GM19452 (cell line): Measurements from ENCODE around the gene ZNF391.
"Not testable (repeated sequence)": the region's sequence is repeated elsewhere in the genome, so short reads cannot be mapped to it uniquely, and the experiment has no call there.

ENCODE experiments used
- ATAC-seq: cut with Tn5 transposase; IDR thresholded peaks from one replicate; pipeline ENCODE4 v1.9.1; 2021; ENCODE audit not compliant: unreplicated experiment

The ZNF391 gene

GRCh38 chr6:27422651-27423332, 34.2 kb downstream of the ZNF391 start:
- ATAC-seq = no peak

GRCh38 chr6:27424851-27425250, 36.3 kb downstream of the ZNF391 start:
- not testable (repeated sequence) for ATAC-seq

- ATAC-seq = no peak
Observed at GRCh38 chr6:27426045-27426620, 37.6 kb downstream of the ZNF391 start.

- no peak for ATAC-seq
Observed at GRCh38 chr6:27428502-27428901, 39.9 kb downstream of the ZNF391 start.

GRCh38 chr6:27428966-27429365, 40.4 kb downstream of the ZNF391 start:
- no peak for ATAC-seq

DNA sequence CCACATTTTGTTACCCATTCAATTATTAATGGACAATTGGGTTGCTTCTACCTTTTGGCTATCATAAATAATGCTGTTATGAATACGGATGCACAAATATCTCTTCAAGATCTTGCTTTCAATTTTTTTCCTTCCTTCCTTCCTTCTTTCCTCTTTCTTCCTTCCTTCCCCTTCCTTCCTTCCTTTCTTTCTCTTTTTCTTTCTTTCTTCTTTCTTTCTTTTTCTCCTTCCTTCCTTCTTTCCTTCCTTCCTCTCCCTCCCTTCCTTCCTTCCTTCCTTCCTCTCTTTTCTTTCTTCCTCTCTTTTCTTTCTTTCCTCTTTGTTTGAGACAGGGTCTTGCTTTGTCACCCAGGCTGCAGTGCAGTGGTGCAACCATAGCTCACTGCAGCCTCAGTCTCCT, 45.2 kb downstream of the ZNF391 start:
- no peak for ATAC-seq

GRCh38 chr6:27439371-27439770, 50.8 kb downstream of the ZNF391 start:
- no peak for ATAC-seq

GRCh38 chr6:27441001-27441400, 52.4 kb downstream of the ZNF391 start:
- ATAC-seq = no peak

GRCh38 chr6:27442932-27443331, 54.4 kb downstream of the ZNF391 start:
- no peak for ATAC-seq

DNA sequence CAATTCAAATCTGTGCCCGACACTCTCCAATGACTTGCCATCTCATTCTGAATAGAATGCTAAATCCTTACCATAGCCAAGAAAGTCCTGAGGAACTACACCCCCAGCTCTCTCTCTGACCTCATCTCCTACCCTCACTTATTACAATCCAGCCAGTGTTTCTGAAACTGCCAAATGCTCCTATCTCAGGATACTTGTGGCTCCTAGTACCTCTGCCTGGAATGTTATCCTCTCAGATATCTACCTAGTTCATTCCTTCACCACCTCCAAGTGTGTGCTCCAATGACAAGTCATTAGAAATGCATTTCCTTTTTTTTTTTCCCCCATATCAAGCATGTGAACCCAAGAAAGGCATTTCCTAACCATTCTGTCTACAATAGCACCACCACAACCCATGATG, 59.9 kb downstream of the ZNF391 start:
- no peak for ATAC-seq

- no peak for ATAC-seq
Observed at GRCh38 chr6:27451660-27452390, 63.3 kb downstream of the ZNF391 start.

DNA sequence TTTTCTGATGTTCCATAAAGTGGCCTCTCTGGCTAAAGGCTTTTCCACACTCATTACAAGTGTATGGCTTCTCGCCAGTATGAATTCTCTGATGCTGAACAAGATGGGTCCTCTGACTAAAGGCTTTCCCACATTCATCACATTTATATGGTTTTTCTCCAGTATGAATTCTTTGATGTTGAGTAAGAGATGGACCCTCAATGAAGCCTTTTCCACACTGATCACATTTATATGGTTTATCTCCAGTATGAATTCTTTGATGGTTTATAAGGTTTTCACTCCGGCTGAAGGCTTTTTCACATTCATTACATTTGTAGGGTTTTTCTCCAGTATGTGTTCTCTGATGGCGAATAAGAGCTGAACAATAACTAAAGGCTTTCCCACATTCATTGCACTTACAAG, 63.9 kb downstream of the ZNF391 start:
- ATAC-seq = no peak
